SK-MEL-5 (cell line): ENCODE data around the gene PDCD10. TPM values are rescaled to one million over a fixed set of nuclear protein-coding genes. Genes with fewer than 3 reads are reported as not detected.
A peak's percentile ranks its signal among the peaks of the same experiment; 100 is the strongest.

Source experiments
- DNase-seq: peaks from one replicate; pipeline ENCODE4 v3.0.0-alpha.2; 2016; ENCODE audit warnings: low read depth, low spot score
- in situ Hi-C: cut with HindIII; loops from 2 replicates; pipeline ENCODE4 v1.10.0; 2016; ENCODE audit warnings: low sequenced_read_pairs, high pct_unique_total_duplicates, low pct_unique_long_range_greater_than_20kb
- total RNA-seq: library from RNA; depleted of rRNA; stranded (reverse); fragments of >200 nt; shearing (Covaris generic); gene quantifications from 2 replicates; pipeline ENCODE4 v1.2.3, GENCODE V29; 2014

The PDCD10 gene
- total RNA-seq, 1 experiment from 2014 or later = 135 TPM

DNA sequence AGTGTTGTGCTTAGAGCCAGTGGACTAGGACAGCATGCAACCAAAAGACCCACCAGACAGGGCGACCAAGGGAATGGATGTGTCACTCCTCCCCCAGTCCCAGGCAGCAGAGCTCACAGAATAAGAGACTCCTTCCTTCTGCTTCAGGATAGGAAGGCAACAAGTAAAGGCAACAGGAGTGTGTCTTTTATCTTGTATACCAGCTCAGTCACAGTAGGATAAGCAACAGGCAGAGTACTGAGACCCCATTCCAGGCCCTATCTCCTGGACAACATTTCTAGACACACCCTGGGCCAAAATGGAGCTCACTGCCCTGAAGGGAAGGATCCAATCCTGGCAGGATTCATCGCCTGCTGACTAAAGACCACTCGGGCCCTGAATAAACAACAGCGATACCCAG is 25.0 kb downstream of the PDCD10 start:
- no peak for DNase-seq
- in situ Hi-C loops = no loop called here

DNA sequence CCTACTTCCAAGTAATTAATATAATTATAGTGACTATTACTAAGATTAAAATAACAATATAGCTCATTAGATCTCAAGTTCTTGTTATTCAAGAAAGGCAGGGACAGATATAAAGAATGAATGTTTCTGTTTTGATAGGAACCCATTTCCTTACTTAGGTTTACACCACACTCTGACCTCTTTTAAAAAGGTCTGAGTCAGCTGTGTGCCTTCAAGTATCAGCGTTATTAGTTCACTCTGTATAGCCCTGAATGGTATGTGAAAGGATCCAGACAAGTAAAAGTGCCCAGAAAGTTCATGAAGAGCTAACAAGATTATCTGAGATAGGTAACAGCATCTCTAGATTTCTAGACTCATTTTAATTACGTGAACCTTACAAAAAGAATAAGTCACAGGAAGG is 28.9 kb downstream of the PDCD10 start:
- no peak for DNase-seq
- in situ Hi-C loops = no loop called here

DNA sequence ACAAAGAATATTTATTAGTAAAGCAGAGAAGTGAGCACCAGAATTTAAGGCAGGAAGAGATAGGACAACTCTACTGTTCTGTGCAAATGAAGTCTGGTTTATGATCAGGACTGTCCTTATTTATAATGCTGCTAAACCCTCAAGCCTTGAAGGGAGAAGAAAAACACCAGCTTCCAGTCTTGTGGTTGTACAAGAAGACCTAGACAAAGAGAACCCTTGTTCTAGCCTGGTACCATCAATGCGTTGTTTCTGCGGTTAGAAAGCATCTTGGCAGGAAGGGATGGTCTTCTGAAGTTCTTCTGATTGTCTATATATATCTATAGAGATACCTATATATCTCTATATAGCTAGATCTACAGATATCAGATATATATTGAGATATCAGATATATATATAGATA is 33.8 kb downstream of the PDCD10 start:
- DNase-seq = peak; percentile 94
- in situ Hi-C loops = no loop called here

DNA sequence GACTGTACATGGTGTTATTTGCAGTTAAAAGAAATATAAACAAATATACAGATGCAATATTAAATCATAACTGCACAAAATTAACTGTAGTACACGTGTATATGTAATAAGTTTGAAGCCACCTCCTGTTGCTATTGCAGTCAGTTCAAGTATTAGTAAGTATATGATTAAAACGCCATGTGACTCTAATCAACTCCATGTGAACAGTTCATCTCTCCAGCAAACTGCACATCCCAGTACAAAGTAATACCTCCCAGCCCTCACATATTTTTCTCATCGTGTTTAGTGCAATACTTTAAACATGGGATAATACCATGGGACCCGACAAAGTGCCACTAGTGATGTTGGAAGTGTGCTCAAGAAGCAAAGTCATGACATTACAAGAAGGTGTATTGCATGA is 34.6 kb downstream of the PDCD10 start:
- in situ Hi-C loops = no loop called here

DNA sequence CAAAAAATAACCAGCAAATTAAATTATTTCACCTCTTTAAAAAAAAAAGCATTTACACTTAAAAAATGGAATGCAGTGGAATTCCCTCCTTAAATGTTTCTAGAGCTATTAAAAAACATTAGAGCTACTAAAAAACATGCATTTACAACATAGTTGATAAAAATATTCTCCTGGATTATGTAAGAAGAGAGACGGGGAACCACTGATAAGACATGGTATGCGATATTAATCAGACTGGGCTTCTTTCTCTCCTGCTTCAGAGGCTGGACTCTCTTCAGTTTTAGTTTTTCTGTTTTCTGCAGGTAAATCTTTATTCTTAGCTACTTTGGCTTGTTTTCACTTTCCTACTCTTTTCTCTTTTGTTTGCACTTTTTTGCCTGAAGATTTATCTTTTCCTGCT is 40.6 kb downstream of the PDCD10 start:
- DNase-seq = no peak
- in situ Hi-C loops = no loop called here

More for the DNA sequence above, 34.6 kb downstream of the PDCD10 start:
- no peak for DNase-seq

DNA sequence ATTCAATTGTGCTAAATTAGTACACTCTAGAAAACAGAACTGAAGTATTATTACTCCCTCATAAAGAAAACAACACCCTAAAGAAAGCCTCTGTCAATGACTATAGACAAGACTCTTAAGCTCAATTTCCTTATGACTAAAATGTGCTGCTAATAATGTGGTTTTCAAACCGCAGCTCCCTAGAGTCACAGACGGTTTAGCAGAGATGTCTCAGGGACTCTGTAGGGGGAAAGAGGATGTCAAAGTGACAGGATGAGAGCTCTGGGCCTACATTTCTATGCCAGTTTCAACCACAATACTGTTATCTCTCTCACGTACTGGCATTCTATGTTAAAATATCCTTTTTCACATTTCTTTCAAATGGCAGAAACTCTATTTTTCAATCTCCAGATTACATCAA is 43.3 kb downstream of the PDCD10 start:
- in situ Hi-C loops = no loop called here
- DNase-seq = no peak

DNA sequence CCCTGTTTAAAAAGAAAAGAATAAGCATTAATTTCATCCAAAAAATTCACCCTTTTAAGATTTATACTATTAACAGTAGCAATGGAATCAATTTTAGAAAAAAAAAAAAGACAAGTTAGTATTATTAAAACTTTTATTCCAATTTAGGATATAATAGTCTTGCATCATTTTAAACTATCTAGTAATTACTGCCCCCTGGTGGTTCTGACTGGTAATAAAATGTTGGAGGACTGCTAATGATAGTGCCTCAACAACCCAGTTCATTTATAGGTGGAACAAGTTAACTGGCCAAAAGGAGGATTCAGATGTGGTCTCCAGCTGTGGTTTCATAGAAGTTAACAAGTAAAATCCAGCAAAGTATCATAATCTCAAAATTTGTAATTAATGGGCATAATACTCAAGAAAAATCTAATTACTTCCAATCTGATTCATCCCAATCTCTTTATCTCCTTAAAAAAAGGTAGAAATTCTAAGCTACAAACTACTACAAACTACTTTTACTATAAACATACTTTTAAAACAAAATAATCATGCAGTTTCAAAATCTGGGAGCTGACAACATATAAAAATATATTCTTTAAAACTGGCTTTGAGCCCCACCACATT is 50.2 kb downstream of the PDCD10 start:
- DNase-seq = peak; percentile 83
- in situ Hi-C loops = no loop called here

DNA sequence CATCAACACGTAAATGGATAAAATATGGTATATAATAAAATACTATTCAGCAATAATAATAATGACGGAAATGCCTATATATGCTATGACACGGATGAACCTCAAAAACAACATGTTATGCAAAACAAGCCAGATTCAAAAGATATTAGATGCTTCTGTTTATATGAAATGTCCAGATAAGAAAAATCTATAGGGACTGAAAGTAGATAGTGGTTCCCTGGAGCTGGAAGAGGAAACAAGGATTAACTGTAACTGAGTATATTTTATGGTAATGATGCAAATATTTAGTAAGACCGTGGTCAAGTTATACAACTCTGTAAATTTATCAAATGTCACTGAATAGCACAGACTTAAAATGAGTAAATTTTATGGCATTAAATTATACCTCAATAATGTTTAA is 55.2 kb downstream of the PDCD10 start:
- in situ Hi-C loops = no loop called here
- DNase-seq = no peak

DNA sequence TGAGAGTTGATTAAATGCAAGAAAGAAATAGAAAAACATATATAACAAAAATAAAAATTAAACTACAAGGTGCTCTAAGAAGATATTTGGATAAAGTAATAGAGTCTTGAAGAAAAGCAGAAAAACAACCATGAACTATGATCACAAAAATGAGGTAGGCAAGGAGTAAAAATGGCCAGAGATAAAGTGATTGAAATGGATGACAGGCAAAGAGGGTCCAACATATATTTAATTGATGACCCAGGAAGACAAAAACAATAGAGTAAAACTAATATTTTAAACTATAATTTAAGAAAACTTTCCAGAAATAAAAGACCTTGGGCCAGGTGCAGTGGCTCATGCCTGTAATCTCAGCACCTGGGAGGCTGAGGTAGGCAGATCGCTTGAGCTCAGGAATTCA is 58.8 kb downstream of the PDCD10 start:
- DNase-seq = no peak
- in situ Hi-C loops = no loop called here

DNA sequence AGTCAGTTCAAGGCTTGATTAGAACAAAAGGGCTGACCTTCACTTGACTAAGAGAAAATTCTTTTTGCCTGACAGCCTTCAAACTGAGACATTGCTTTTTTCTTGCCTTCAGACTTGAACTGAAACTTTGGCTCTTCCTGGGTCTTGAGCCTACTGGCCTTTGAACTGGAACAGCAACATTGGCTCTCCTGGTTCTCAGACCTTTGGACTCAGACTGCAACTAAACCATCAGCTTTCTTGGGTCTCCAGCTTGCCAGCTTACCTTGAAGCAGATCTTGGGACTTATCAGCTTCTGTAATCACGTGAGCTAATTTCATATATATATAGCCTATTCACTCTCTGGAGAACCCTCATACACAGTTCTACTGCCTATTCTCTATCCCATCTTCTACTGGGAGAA is 61.5 kb downstream of the PDCD10 start:
- in situ Hi-C loops = no loop called here
- no peak for DNase-seq

DNA sequence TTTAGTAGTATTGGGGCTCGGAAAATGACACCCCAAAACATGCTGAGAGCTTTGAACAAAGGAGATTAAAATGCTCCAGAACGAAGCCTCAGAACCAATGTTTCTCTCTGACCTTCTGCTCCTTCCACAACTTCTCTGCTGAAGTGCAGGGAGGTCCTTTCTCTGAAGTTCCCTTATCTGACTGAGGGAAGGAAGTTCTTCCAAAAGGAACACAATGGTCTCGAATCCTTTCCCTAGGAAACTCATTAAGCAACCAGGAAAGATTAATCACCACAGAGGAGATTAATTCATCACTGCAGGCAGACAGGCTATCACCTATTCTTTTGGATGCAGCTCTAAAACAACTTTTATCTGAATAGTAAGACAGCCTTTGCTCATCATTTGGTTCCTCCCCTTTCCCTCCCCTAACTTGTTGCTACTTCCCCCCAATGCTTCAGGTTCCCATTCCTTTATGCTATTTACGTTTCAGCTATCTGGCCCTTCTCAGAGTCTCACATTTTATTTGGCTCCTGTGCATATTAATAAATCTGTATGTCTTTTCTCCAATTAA is 62.7 kb downstream of the PDCD10 start:
- in situ Hi-C loops = no loop called here
- DNase-seq = no peak

DNA sequence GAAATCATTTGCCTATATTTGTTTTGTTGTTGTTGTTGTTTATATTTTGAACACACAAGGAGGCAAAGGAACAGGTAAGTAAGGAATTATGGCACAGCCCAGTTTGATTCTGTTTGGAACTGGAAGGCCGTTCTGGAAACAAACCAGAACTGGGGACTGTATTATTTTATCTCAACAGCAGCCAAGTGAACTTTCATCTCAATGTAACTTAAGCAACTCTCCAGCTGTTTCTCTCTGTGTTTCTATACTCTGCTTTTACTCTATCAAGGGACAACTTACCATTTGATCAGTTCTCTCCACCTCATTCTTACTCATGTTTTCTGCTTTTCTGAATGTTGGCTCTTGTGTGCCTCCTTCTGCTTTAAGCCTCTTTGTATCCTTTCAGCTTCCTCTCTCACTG is 65.0 kb downstream of the PDCD10 start:
- no peak for DNase-seq
- in situ Hi-C loops = no loop called here

DNA sequence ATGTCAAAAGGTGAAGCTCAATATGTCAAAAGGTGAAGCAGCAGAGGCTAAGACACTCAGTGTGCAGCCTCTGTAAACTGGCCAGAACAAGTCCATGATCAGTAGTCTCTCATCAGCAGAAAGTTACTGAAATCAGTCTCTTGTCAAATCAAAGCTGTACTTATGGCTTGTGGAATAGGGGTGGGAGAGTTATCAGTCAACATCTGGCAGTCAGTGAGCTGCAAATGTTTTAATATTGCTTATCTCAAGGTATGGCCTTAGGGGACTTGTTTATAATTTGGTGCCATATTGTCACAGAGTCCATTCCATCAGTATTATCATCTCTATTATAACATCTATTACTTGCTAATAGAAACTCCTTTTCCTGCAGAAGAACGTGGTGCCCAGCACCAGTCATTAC is 66.0 kb downstream of the PDCD10 start:
- DNase-seq = no peak
- in situ Hi-C loops = no loop called here

DNA sequence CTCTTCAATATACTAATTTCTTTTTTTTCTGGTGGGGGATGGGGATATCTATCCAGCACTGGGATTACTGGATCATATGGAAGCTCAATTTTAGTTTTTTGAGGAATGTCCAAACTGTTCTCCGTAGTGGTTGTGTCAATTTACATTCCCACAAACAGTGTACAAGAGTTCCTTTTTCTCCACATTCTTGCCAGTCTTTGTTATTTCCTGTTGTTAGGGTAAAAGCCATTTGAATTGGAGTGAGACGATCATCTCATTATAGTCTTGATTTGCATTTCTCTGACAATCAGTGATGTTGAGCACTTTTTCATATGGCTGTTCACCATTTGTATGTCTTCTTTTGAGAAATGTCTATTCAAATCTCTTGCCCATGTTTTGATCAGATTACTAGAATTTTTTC is 68.1 kb downstream of the PDCD10 start:
- in situ Hi-C loops = no loop called here
- DNase-seq = no peak

DNA sequence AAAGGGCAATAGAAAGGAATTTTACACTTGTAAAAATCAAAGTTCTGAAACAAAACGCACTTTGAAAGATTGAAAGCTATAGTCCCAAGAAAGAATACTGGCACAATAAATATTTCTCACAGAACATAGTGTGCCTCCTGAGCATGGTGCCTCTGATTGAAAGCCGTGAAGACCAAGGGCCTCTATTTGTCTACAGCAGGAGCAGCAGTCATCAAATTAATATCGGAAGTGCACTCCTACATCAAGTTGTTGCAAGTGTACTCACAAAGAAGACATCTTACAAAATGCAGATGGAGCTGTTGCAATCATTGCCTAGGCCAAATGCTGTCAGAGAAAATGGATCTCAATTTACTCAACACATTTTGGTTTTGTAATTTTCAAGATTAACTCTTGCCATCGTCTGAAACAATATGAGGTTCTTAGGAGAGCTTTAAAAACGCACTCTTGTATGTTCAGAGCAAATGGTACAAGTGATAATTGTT is 71.7 kb downstream of the PDCD10 start:
- no peak for DNase-seq
- in situ Hi-C loops = no loop called here

DNA sequence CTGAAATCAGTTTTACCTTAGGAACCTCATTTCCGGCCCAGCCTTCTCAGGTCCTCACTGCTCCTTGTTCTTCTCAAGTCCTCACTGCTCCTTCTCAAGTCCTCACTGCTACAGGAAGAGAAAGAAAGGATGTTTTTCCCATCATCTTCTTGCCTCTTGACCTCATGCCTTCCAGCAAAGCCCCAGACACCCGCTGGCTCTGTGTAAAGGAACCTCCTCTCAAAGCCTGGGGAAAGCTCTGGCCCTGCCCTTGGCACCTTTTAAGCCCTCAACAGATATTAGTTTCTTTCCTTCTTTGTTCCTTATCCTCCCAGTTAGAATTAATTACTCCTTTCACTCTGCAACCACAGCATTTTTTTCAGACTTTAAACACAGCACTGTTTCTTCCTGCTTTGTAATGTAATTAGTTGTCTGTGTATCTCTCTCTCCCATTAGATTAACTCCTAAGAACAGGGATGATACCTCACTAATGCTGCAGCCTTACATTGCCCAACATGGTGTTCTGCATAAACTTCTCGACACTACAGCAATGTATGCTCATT is 76.9 kb downstream of the PDCD10 start:
- no peak for DNase-seq
- in situ Hi-C loops = no loop called here

DNA sequence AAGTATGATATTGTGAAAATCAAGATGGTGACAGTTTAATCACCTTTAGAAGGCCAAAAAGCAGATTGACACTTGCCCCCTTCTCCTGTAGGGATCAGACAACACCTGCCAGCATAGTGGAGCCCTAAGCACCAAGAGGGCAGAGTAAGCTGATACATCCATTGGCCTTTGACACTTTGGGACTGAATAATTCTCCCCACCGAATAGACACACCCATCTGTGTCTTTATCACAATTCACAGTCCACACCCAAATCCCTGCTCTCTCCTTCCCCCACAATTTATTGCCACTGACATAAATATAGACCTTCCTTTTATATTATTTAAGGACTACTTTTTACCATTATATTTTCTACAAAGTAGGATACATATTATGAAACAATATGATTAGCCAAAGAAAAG is 77.9 kb downstream of the PDCD10 start:
- in situ Hi-C loops = no loop called here
- DNase-seq = no peak

DNA sequence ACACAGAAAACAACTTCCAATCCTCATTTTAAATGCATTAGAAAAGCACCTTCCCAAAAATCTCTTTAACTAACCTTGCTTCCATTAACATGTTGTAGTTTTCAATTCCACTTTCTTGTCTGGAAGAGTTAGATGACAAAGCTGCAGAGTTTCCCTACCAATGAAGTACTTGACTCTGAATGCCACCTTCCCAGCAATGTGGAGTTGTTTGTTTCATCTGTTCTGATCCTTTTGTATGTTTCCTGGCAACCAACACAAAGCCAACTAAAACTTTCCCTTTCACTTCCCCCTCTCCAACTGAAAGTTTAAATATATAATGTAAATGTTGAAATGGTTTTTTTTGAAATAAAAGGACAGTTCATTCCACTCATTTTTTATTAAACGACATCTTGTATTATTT is 80.9 kb downstream of the PDCD10 start, which contains the start of gene WDR49:
TSS of gene WDR49 (minus strand) at position 183 of the 400 bp plus-strand sequence. CDS start 517 bp downstream, outside the sequence.
- in situ Hi-C loops = no loop called here
- DNase-seq = no peak

DNA sequence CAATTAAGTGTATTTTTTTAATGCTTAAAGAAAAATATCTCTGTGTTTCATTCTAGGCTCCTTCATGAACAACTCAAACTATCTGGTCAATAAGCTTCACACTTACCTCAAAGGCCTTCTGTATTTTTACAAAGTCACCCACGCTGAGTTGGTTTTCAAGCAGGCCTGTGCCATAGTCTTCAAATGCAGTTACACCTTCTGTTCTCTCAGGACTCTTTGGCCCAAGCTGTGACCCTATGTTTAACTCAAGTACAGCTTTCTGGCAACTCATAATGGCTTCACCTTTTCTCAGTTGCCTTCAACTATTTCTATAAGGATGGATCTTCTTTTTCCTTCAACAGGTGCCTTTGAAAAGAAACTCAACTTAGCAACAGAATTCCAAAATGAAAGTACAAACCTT is 81.5 kb downstream of the PDCD10 start:
- in situ Hi-C loops = no loop called here
- no peak for DNase-seq
